ENCODE results near the gene GORASP2. TPM values are rescaled to one million over a fixed set of nuclear protein-coding genes. Genes with fewer than 3 reads are reported as not detected.

The GORASP2 gene
- total and polyA plus RNA-seq, 3 donors from 2014 or later: 67.2 to 119 (median 67.3) TPM

DNA sequence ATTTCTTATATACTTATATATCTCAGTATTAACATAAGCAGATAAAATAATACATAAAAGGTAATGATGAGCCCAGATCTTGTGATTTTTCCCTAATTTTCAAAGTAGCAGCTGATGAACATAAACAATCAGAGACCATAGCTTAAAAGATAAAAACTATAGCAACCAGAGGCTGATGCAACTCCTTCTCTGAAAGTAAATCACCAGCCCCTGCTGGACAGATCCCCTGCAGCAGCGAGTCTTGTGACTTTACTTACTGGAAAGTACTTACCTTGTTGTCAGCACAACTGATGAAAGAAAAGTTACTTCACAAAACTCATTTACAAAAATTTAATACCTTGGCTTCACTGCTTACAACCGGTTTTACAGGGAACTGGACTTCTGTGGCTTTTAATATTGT is 67.3 kb downstream of the GORASP2 start:
- Histone ChIP-seq H3K27me3 (no peaks in the 10 kb centered on the region), H3K4me3 (no peak overlapping the region), H3K4me1 (no peaks in the 10 kb centered on the region), H3K9me3 (no peaks in the 10 kb centered on the region), H3K36me3 (ENCODE audit: low read depth, missing control alignments) (no peaks in the 10 kb centered on the region), H3K27ac (no peak overlapping the region)
- no peak for DNase-seq
- 87 to 90% methylated on average over 2 of the region's 2 CpGs for whole genome bisulfite sequencing, 2 donors
- TF ChIP-seq POLR2A (IDR thresholded peaks at IDR 0.05) (no peak), CTCF (IDR thresholded peaks at IDR 0.05) (no peak)
- intact Hi-C loops (cut with DNase I; ENCODE audit: low total_unique reads): no loop called here

DNA sequence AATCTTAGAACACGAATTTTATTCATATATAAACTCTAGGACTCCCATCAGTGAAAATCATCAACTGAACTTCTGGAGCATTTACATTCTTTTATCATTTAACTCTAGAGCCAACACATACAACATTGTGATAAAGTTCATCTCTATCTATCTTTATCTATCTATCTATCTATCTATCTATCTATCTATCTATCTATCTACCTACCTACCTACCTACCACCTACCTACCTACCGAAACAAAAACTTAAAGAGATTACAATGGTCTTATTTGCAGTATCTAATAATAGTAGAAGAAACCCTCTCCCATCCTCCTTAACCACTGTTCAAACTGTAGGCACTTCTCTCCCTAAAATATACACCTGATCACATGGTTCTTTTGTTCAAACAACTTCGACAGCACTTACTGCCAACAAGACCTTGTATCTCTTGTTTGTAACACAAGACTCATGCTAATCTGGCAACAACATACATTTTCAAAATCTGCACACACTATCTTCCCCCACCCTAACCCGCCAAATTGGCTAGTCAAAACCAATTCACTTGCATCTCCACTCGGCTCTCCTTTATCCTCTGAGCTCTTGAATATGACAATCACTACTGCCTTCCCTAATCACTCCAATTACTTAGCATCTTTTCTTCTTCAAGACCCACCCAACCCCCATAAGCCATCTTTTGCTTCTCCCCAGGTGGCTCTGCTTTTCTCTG is 69.0 kb downstream of the GORASP2 start:
- no peak for TF ChIP-seq CTCF (IDR thresholded peaks at IDR 0.05)
- no peak for TF ChIP-seq POLR2A (IDR thresholded peaks at IDR 0.05)
- H3K36me3 ChIP-seq (ENCODE audit: low read depth, missing control alignments): no peaks in the 10 kb centered on the region
- 87% methylated on average over 5 of the region's 5 CpGs for WGBS, 2 donors
- no peak for DNase-seq
- no peak overlapping the region for H3K27ac ChIP-seq
- H3K4me3 ChIP-seq: no peak overlapping the region
- H3K4me1 ChIP-seq: no peaks in the 10 kb centered on the region
- no peaks in the 10 kb centered on the region for H3K27me3 ChIP-seq
- intact Hi-C loops (cut with DNase I; ENCODE audit: low total_unique reads): no loop called here
- H3K9me3 ChIP-seq: no peaks in the 10 kb centered on the region

DNA sequence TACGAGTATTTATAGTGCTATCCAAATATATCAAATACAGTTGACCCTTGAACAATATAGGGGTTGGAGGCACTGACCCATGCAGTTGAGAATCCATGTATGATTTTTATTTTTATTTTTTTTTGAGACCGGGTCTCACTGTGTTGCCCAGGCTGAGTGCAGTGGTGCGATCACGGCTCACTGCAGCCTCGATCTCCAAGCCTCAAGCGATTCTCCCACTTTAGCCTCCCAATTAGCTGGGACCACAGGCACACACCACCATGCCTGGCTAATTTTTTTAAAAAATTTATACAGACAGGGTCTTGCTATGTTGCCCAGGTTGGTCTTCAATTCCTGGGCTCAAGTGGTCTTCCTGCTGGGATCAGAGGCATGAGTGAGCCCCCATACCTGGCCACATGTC is 70.6 kb downstream of the GORASP2 start:
- Histone ChIP-seq H3K9me3 (no peaks in the 10 kb centered on the region), H3K27ac (no peak overlapping the region), H3K27me3 (no peaks in the 10 kb centered on the region), H3K4me3 (no peak overlapping the region), H3K36me3 (ENCODE audit: low read depth, missing control alignments) (no peaks in the 10 kb centered on the region), H3K4me1 (no peaks in the 10 kb centered on the region)
- WGBS, 2 donors: 82 to 94% methylated on average over 6 of the region's 6 CpGs
- intact Hi-C loops (cut with DNase I; ENCODE audit: low total_unique reads): no loop called here
- DNase-seq: no peak
- TF ChIP-seq CTCF (IDR thresholded peaks at IDR 0.05) (no peak), POLR2A (IDR thresholded peaks at IDR 0.05) (no peak)

- Histone ChIP-seq H3K4me3 (no peak overlapping the region), H3K36me3 (ENCODE audit: low read depth, missing control alignments) (no peaks in the 10 kb centered on the region), H3K27ac (no peak overlapping the region), H3K4me1 (no peaks in the 10 kb centered on the region), H3K27me3 (no peaks in the 10 kb centered on the region), H3K9me3 (no peaks in the 10 kb centered on the region)
- WGBS, 2 donors: 75 to 81% methylated on average over 2 of the region's 2 CpGs
- no peak for DNase-seq
- TF ChIP-seq CTCF (IDR thresholded peaks at IDR 0.05) (no peak), POLR2A (IDR thresholded peaks at IDR 0.05) (no peak)
- intact Hi-C loops (cut with DNase I; ENCODE audit: low total_unique reads): no loop called here
Observed at GRCh38 chr2:171004363-171004762, 75.3 kb downstream of the GORASP2 start.

GRCh38 chr2:171004833-171005232 is 75.8 kb downstream of the GORASP2 start:
- no peaks in the 10 kb centered on the region for H3K9me3 ChIP-seq
- H3K36me3 ChIP-seq (ENCODE audit: low read depth, missing control alignments): no peaks in the 10 kb centered on the region
- no peak overlapping the region for H3K4me3 ChIP-seq
- intact Hi-C loops (cut with DNase I; ENCODE audit: low total_unique reads): no loop called here
- WGBS, 2 donors: 85 to 90% methylated on average over 2 of the region's 2 CpGs
- no peak for DNase-seq
- H3K4me1 ChIP-seq: no peaks in the 10 kb centered on the region
- TF ChIP-seq POLR2A (IDR thresholded peaks at IDR 0.05) (no peak), CTCF (IDR thresholded peaks at IDR 0.05) (no peak)
- H3K27ac ChIP-seq: no peak overlapping the region
- no peaks in the 10 kb centered on the region for H3K27me3 ChIP-seq

Data from testis (tissue), 3 donors.